ENCODE data around the gene CMTM6. TPM values are rescaled to one million over a fixed set of nuclear protein-coding genes. Genes with fewer than 3 reads are reported as not detected.
"Not testable (repeated sequence)": the region's sequence is repeated elsewhere in the genome, so short reads cannot be mapped to it uniquely, and the experiment has no call there.

CMTM6 gene
- total RNA-seq, 1 donor: 102 TPM

- H3K4me1 ChIP-seq (ENCODE audit: insufficient read depth, low read length); H4K20me1 ChIP-seq (ENCODE audit: insufficient read depth, low read length); H3K27ac ChIP-seq (ENCODE audit: low read depth, low read length); H3K4me3 ChIP-seq (ENCODE audit: insufficient read depth, low read length); DNase-seq (ENCODE audit: insufficient read length, low spot score, missing footprints); H3K79me2 ChIP-seq (ENCODE audit: insufficient read depth, low read length); H3K9me3 ChIP-seq (ENCODE audit: low read depth, low read length); H3K4me2 ChIP-seq (ENCODE audit: insufficient read depth, low read length); H3K27me3 ChIP-seq (ENCODE audit: insufficient read depth, low read length); H3K36me3 ChIP-seq (ENCODE audit: insufficient read depth, low read length); H2AFZ ChIP-seq (ENCODE audit: low read length): not testable (repeated sequence)
These were observed 39.2 kb downstream of the CMTM6 start for GRCh38 chr3:32463415-32463814.

- H3K4me2 ChIP-seq (ENCODE audit: insufficient read depth, low read length): peak overlapping the region; percentile 48
- not testable (repeated sequence) for H3K4me1 ChIP-seq (ENCODE audit: insufficient read depth, low read length); H2AFZ ChIP-seq (ENCODE audit: low read length); DNase-seq (ENCODE audit: insufficient read length, low spot score, missing footprints); H3K4me3 ChIP-seq (ENCODE audit: insufficient read depth, low read length); H3K9me3 ChIP-seq (ENCODE audit: low read depth, low read length); H3K27ac ChIP-seq (ENCODE audit: low read depth, low read length); H3K27me3 ChIP-seq (ENCODE audit: insufficient read depth, low read length); H3K79me2 ChIP-seq (ENCODE audit: insufficient read depth, low read length); H3K36me3 ChIP-seq (ENCODE audit: insufficient read depth, low read length); H4K20me1 ChIP-seq (ENCODE audit: insufficient read depth, low read length)
These were observed 40.3 kb downstream of the CMTM6 start for GRCh38 chr3:32462191-32462986.

- not testable (repeated sequence) for H3K27ac ChIP-seq (ENCODE audit: low read depth, low read length); H2AFZ ChIP-seq (ENCODE audit: low read length); DNase-seq (ENCODE audit: insufficient read length, low spot score, missing footprints); H3K27me3 ChIP-seq (ENCODE audit: insufficient read depth, low read length); H3K79me2 ChIP-seq (ENCODE audit: insufficient read depth, low read length); H3K36me3 ChIP-seq (ENCODE audit: insufficient read depth, low read length); H4K20me1 ChIP-seq (ENCODE audit: insufficient read depth, low read length); H3K4me1 ChIP-seq (ENCODE audit: insufficient read depth, low read length); H3K9me3 ChIP-seq (ENCODE audit: low read depth, low read length); H3K4me2 ChIP-seq (ENCODE audit: insufficient read depth, low read length); H3K4me3 ChIP-seq (ENCODE audit: insufficient read depth, low read length)
These were observed 41.7 kb downstream of the CMTM6 start for GRCh38 chr3:32460817-32461496.

GRCh38 chr3:32460031-32460749 lies 42.5 kb downstream of the CMTM6 start:
- no peak overlapping the region for H3K27ac ChIP-seq (ENCODE audit: low read depth, low read length)
- no peaks in the 10 kb centered on the region for H4K20me1 ChIP-seq (ENCODE audit: insufficient read depth, low read length)
- H3K9me3 ChIP-seq (ENCODE audit: low read depth, low read length): no peaks in the 10 kb centered on the region
- H3K27me3 ChIP-seq (ENCODE audit: insufficient read depth, low read length): no peaks in the 10 kb centered on the region
- H3K4me2 ChIP-seq (ENCODE audit: insufficient read depth, low read length): no peak overlapping the region
- TF ChIP-seq CTCF (IDR thresholded peaks at IDR 0.05; ENCODE audit: extremely low read depth, low read depth, low read length): no peak
- no peak overlapping the region for H2AFZ ChIP-seq (ENCODE audit: low read length)
- no peak for DNase-seq (ENCODE audit: insufficient read length, low spot score, missing footprints)
- no peaks in the 10 kb centered on the region for H3K36me3 ChIP-seq (ENCODE audit: insufficient read depth, low read length)
- peaks cover 2% of the 10 kb centered on the region for H3K4me1 ChIP-seq (ENCODE audit: insufficient read depth, low read length)
- no peaks in the 10 kb centered on the region for H3K79me2 ChIP-seq (ENCODE audit: insufficient read depth, low read length)
- H3K4me3 ChIP-seq (ENCODE audit: insufficient read depth, low read length): no peak overlapping the region

GRCh38 chr3:32459450-32459849 lies 43.2 kb downstream of the CMTM6 start:
- no peaks in the 10 kb centered on the region for H3K27me3 ChIP-seq (ENCODE audit: insufficient read depth, low read length)
- no peak overlapping the region for H3K4me2 ChIP-seq (ENCODE audit: insufficient read depth, low read length)
- H3K4me3 ChIP-seq (ENCODE audit: insufficient read depth, low read length): no peak overlapping the region
- no peak for TF ChIP-seq CTCF (IDR thresholded peaks at IDR 0.05; ENCODE audit: extremely low read depth, low read depth, low read length)
- no peaks in the 10 kb centered on the region for H3K36me3 ChIP-seq (ENCODE audit: insufficient read depth, low read length)
- no peaks in the 10 kb centered on the region for H3K9me3 ChIP-seq (ENCODE audit: low read depth, low read length)
- H3K79me2 ChIP-seq (ENCODE audit: insufficient read depth, low read length): no peaks in the 10 kb centered on the region
- H4K20me1 ChIP-seq (ENCODE audit: insufficient read depth, low read length): no peaks in the 10 kb centered on the region
- H2AFZ ChIP-seq (ENCODE audit: low read length): no peak overlapping the region
- DNase-seq (ENCODE audit: insufficient read length, low spot score, missing footprints): no peak
- no peak overlapping the region for H3K27ac ChIP-seq (ENCODE audit: low read depth, low read length)
- peaks cover 3% of the 10 kb centered on the region for H3K4me1 ChIP-seq (ENCODE audit: insufficient read depth, low read length)
